GM18507 (cell line): Measurements from ENCODE around the gene INPP4B.

ENCODE experiments used
- DNase-seq: peaks from one replicate; pipeline ENCODE4 v3.0.0; 2011; ENCODE audit warnings: low read depth; ENCODE audit not compliant: insufficient read length; ENCODE audit errors: extremely low spot score
- FAIRE-seq: peaks from 2 replicates; lab custom pipeline; 2011; peaks lifted over from hg19 to GRCh38; lab: Jason Lieb, UNC

INPP4B gene

GRCh38 chr4:142846108-142846728 is at the start of gene INPP4B:
Gene INPP4B, minus strand, starts transcription at chr4:142846301.
- no peak for DNase-seq
- FAIRE-seq, result no peak

GRCh38 chr4:142893012-142893411 is 46.9 kb upstream of the INPP4B start:
- no peak for DNase-seq
- no peak for FAIRE-seq

- FAIRE-seq (no peak), DNase-seq (no peak)
These were observed 40.5 kb upstream of the INPP4B start for GRCh38 chr4:142886566-142886965.

GRCh38 chr4:142883040-142883832 is 37.1 kb upstream of the INPP4B start:
- no peak for DNase-seq
- no peak for FAIRE-seq

- DNase-seq (no peak), FAIRE-seq (no peak)
These were observed 36.1 kb upstream of the INPP4B start for GRCh38 chr4:142882159-142882558.

- DNase-seq, result no peak
- no peak for FAIRE-seq
These were observed 35.2 kb upstream of the INPP4B start for GRCh38 chr4:142881331-142881730.

GRCh38 chr4:142875117-142875516 is 29.0 kb upstream of the INPP4B start:
- no peak for FAIRE-seq
- DNase-seq, result no peak

GRCh38 chr4:142874684-142875083 is 28.6 kb upstream of the INPP4B start:
- FAIRE-seq, result no peak
- no peak for DNase-seq

GRCh38 chr4:142866685-142867084 is 20.6 kb upstream of the INPP4B start:
- FAIRE-seq (no peak), DNase-seq (no peak)

GRCh38 chr4:142861351-142861750 is 15.2 kb upstream of the INPP4B start:
- no peak for FAIRE-seq

GRCh38 chr4:142858965-142859364 is 12.9 kb upstream of the INPP4B start:
- DNase-seq (no peak), FAIRE-seq (no peak)

More at GRCh38 chr4:142861351-142861750, 15.2 kb upstream of the INPP4B start:
- no peak for DNase-seq

- DNase-seq, result no peak
These were observed 12.3 kb upstream of the INPP4B start for GRCh38 chr4:142858446-142858845.

GRCh38 chr4:142856576-142856975 is 10.5 kb upstream of the INPP4B start:
- DNase-seq (no peak), FAIRE-seq (no peak)

More at GRCh38 chr4:142858446-142858845, 12.3 kb upstream of the INPP4B start:
- no peak for FAIRE-seq

GRCh38 chr4:142850478-142850877 is 4.4 kb upstream of the INPP4B start:
- no peak for DNase-seq
- no peak for FAIRE-seq

GRCh38 chr4:142846729-142847596 is 862 bp upstream of the INPP4B start:
- DNase-seq (no peak), FAIRE-seq (peak; percentile 35)

GRCh38 chr4:142845293-142846107 is 601 bp downstream of the INPP4B start:
- no peak for DNase-seq
- FAIRE-seq, result no peak

GRCh38 chr4:142844782-142845181 is 1.3 kb downstream of the INPP4B start:
- DNase-seq (no peak), FAIRE-seq (no peak)

- DNase-seq, result no peak
- no peak for FAIRE-seq
These were observed 5.5 kb downstream of the INPP4B start for GRCh38 chr4:142840516-142841123.

- FAIRE-seq (no peak), DNase-seq (no peak)
These were observed 7.3 kb downstream of the INPP4B start for GRCh38 chr4:142838778-142839177.
